ENCODE results near the gene COL26A1.
"Not testable (repeated sequence)": the region's sequence is repeated elsewhere in the genome, so short reads cannot be mapped to it uniquely, and the experiment has no call there.

Gene COL26A1

DNA sequence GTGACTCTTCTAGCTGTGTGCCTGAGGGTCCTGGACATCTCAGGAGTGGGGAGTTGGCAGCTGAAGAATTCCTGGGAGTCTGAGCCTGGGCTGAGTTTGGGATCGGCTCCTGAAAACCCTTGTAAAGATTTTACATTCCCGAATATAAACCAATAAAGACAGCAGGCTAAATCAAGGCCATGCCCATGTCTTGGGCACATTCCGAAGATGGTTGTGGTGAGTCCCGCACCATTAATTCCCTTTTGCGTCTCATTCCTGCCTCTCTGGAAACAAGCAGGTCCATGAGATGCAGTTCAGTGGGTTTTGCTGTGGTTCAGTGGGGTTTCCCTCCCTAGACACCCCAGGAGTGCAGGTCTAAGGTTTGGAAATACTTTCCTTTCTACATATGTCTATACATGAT is 90.9 kb downstream of the COL26A1 start:
- DNase-seq, result no peak

DNA sequence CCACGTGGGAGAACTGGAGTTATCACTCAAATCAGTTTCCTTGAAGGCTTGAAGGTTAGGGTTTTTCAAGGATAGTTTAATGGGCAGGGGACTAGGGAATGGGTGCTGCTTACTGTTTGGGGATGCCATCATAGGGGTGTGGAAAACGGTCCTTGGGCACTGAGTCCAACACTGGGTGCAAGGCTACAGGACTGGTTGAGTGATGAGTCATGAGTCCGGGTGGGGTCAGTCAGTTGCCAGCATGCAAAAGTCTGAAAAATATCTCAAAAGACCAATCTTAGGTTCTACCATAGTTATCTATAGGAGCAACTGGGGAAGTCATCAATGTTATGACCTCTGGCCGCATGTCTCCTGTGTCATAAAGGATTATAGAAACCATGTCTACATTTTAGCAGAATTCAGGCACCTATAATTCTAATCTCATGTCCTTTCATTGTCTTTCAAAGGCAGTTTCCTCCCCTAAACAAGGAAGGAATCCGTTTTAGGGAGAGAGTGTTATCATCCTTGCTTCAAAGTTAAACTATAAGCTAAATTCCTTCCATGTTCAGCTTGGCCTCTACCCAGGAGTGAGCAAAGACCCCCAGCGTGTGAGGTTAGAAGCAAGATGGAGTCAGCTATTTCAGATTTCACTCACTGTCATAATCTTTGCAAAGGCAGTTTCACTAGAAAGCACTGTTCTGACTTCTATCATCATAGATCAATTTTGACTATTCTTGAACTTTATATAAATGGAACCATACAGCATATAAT is 94.5 kb downstream of the COL26A1 start:
- no peak for DNase-seq

DNA sequence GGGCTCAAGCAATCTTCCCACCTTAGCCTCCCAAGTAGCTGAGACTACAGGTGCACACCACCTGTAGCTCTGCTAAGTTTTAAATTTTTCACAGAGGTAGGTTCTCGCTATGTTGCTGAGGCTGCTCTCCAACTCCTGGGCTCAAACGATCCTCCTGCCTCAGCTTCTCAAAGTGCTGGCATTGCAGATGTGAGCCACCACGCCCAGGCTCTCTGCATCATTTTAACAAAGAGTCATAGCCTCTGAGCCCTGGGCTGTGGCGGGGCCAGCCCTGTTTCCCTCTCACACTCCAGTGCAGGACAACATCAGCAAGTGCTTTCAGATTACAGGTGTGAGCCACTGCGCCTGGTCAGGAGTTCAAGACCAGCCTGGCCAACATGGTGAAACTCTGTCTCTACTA is 102.5 kb downstream of the COL26A1 start:
- no peak for DNase-seq

DNA sequence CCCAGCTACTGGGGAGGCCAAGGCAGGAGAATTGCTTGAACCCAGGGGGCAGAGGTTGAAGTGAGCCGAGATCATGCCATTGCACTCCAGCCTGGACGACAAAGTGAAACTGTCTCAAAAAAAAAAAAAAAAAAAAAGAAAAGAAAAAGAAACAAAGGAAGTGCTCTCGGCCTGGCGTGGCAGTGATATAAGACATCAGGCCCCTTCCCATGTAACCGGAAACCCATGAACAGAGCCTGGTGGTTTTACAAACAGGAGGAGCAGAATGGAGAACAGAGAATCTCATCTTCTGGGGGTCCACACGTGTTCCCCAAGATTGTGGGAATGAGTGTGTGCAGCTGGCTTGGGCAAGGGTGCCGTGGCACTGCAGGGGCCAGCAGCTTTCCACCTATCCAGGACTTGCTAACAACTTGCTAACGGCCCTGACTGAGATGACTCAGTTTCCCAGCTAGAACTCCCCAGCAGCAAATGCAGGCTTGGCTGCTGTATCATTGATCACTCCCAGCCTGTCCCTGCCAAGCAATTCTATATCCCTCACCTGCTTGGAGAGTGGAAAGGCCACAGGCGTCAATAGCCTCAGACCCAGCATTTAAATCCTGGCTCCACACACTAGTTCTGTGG is 103.0 kb downstream of the COL26A1 start:
- DNase-seq, result no peak

DNA sequence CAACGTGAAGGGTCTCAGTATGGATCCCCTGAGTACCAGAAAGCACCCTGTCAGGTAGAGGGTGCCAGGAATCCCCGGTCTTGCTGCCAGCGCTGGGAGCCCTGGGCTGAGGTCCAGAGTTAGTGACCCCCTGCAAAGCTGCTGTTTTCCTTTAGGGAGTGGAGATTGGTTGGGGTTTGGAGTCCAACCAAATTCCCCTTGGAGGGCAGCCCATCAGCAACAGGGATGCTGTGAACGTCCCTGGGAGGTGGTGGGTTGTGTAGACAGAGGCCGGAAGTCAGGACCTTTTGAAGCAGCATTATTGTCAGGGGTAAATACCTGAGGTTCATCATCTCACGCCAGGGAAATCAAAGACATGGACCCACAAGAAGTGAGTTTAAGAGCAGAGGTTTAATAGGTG is 104.2 kb downstream of the COL26A1 start:
- DNase-seq, result no peak

DNA sequence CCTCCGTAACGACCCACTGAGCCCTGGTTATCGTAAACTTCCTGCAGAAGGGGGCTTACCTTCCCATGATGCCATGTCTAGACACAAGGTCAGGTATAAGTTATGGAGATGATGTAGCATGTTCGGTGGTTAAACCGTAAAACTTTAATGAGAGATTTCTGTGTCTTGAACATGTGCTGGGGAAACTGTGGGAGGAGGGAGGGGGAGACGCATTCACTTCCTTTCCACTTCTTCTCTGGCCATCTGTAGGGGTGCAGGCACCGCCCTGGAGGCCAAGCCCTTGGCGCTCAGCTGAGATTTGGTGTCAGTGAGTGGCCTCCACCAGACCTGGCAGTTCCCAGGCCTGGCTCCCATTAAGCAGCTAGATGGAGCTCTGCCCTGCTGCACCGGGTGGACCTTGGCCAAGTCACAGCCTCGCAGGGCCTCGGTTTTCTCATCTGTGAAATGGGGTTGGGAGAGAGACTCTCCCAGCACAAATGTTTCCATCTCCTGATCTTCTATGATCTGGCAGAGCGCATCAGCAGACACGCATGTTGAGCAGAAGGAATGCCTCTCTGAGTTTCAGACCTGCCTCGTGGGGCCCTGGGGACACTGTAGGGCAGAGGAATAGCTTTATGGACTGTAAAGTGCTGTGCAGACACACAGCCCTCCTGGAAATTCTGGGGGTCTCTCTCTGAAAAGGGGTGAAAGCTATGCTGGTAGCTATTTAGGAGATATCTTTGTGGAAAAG is 106.0 kb downstream of the COL26A1 start:
- no peak for DNase-seq

DNA sequence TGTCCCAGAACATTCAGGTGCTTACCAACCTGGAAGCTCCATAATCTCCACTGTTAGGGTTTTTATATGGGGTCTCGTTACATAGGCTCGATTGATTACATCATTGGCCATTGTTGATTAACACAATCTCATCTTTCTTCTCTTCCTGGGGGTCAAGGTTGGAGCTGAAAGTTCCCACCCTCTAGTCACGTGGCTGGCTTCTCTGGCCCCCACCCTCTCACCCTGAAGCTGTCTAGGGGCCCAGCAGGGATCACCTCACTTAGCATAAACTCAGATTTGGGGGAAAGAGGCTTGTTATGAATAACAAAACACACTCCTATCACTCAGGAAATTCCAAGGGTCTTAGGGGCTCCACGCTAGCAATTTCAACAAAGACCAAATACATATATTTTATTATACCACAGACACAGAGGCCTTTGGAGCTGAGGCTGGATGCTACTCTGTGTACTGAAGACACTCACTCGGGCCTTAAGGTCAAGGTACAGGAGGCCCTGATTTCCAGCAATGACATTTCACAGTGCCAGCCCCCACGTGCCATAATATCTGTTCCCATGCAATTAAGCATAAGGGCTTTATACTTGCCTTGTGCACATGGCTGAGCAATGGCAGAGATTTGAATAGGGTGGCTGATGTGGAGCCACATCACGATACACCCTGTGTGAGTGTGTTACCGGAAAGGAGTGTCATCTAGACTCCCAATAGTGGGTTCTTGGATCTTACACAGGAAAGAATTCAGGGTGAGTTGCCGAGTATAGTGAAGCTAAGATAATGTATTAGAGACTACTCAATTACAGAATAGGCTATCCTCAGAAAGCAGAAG is 108.2 kb downstream of the COL26A1 start:
- no peak for DNase-seq

DNA sequence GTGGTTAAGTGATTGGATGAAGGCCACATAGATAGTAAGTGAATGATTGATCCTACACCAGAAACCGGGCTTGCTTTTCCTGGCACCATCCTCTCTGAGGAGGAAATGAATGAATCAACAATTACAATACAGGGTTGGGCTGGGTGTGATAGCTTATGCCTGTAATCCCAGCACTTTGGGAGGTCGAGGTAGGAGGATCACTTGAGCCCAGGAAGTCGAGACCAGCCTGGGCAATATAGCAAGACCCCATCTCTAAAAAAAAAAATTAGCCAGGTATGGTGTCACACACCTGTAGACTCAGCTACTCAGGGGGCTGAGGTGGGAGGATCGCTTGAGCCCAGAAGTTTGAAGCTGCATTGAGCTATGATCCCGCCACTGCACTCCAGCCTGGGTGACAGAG is 111.5 kb downstream of the COL26A1 start:
- no peak for DNase-seq

DNA sequence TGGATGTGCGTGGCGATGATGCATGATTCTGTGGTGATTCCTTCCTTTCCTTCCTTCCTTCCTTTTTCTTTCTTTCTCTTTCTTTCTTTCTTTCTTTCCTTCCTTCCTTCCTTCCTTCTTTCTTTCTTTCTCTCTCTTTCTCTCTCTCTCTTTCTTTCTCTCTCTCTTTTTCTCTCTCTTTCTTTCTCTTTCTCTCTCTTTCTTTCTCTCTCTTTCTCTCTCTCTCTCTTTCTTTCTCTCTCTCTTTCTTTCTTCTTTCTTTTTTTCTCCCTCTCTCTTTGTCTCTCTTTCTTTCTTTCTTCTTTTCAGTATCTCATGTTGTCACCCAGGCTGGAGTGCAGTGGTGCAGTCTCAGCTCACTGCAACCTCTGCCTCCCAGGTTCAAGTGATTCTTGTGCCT is 113.0 kb downstream of the COL26A1 start:
- not testable (repeated sequence) for DNase-seq

DNA sequence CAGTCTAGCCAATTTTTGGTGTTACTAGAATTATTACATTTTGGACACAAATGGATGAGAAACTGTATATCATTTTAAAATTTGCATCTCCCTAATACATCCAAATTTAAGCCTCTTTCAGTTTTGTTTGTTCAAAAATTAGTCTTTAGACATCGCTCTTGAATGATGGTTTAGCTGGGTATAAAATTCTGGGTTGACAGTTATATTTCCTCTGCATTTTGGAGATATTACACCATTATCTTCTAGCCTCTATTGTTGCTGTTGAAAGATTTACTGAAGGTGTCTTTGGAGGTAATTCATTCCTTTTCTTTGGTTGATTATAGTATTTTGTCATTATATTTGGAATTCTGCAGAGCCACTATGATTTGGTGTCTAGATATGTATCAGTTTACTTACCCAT is 116.5 kb downstream of the COL26A1 start:
- DNase-seq, result no peak

DNA sequence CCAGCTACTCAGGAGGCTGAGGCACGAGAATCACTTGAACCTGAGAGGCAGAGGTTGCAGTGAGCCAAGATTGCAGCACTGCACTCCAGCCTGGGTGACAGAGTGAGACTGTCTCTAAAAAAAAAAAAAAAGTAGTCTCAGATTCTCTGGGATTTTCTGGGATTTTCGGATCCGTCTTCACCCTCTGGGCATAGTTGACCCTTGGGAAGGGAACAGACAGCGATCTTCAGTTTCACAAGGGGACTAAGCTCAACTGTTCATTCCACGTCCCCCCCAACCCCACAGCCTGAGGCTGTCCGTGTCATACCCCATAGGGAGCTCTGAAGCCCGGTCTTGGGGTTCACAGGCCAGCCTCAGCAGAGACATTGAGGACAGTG is 123.4 kb downstream of the COL26A1 start:
- not testable (repeated sequence) for DNase-seq

DNA sequence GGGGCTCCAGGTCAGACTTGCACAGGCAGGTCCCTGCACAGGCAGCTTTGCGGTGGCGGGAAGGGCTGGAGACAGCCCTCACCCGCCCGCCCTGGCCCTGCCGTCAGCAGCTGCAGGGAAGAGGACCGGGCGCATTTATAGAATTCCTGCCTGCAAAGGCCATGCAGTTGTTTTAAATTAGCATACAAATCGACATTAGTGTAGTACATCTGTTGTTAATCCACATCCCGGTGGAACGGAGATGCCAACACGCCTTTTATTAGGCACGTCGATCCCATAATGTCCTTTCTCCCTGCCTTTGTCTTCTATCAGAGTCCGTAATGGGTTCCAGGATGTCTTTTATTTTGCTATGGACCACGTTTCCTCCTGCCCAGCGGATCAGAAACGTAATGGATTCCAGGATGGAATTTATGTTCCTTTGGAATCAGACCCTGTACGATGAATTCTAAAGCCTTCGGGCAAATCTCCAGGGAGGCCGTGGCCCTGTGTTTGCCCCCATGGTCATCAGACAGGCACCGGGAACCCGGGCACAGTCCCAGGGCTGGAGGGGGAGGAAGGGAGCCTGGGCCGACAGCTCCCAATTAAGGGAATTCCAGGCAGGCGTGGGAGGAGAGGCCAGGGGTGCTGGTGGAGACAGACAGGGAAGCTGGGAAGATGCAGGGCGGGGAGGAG is 123.9 kb downstream of the COL26A1 start:
- no peak for DNase-seq

DNA sequence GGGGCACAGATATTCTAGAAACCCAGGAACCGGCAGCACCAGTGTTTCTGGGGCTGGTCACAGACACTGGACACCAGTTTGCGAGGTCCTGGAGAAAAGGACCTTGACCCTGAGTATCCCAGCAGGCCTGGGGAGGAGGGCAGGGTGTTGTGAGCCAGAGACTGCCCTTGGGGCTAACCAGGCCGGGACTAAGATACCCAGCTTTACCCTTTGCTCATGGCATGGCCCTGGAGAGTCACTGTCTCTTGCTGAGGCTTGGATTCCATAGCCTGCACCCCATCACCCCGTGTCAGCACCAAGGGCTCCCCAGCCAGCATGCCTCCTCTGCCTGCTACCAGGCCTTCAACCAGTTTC is 124.4 kb downstream of the COL26A1 start:
- DNase-seq, result no peak

DNA sequence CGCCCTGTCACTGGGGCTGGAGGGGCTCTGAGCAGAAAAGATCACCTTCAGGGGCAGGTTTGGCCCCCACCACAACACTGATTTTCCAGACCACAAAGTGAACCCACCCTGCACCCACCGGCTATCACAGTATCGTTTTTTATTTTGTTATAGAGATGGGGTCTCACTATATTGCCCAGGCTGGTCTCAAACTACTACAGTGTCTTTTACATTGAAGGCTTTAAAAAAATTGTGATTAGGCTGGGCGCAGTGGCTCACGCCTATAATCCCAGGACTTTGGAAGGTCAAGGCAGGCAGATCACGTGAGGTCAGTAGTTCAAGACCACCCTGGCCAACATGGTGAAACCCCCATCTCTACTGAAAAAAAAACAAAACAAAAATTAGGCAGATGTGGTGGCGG is 125.1 kb downstream of the COL26A1 start:
- no peak for DNase-seq

DNA sequence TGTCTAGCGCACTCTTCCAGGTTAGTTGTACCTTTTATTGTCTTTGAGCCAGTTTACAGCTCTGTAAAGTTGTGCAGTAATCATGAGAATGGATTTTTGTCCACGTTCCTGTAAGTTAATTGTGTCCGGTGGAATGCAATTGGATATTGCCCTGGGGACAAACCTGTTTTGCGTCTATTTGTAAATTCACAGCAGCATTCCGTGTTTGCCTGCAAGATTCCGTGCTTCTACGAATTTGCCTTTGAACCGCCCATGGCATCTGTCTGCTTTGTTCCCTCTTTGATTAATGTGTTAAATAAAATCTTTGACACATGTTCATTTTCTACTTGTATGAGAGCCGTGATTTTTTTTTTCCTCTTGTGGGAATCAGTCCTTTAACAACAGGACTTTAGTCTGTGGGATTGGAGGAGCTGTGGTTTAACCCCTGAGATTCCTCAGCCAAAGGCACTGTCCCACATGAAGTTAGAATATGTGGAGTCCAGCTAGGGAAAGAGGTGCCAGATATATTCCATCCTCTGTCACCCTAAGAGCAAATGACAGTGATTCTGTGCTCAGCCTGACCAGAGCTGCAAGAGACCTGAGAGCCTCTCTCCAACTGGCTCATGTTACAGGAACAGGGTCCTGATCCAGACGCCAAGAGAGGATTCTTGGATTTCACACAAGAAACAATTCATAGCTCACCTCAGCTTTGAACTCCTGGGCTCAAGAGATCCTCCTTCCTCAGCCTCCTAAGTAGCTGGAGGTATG is 126.3 kb downstream of the COL26A1 start:
- no peak for DNase-seq

DNA sequence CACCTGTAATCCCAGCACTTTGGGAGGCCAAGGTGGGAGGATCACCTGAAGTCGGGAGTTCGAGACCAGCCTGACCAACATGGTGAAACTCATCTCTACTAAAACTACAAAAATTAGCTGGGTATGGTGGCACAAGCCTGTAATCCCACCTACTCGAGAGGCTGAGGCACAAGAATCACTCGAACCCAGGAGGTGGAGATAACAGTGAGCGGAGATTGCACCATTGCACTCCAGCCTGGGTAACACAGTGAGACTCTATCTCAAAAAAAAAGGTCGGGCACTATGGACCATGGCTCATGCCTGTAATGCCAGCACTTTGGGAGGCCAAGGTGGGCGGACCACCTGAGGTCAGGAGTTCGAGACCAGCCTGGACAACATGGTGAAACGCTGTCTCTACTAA is 127.8 kb downstream of the COL26A1 start:
- DNase-seq, result not testable (repeated sequence)

DNA sequence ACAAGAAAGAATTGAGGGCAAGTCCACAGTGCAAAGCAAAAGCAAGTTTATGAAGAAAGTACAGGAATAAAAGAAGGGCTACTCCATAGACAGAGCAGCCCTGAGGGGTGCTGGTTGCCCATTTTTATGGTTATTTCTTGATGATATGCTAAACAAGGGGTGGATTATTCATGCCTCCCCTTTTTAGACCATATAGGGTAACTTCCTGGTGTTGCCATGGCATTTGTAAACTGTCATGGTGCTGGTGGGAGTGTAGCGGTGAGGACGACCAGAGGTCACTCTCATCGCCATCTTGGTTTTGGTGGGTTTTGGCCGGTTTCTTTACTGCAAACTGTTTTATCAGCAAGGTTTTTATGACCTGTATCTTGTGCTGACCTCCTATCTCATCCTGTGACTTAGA is 128.8 kb downstream of the COL26A1 start:
- not testable (repeated sequence) for DNase-seq

DNA sequence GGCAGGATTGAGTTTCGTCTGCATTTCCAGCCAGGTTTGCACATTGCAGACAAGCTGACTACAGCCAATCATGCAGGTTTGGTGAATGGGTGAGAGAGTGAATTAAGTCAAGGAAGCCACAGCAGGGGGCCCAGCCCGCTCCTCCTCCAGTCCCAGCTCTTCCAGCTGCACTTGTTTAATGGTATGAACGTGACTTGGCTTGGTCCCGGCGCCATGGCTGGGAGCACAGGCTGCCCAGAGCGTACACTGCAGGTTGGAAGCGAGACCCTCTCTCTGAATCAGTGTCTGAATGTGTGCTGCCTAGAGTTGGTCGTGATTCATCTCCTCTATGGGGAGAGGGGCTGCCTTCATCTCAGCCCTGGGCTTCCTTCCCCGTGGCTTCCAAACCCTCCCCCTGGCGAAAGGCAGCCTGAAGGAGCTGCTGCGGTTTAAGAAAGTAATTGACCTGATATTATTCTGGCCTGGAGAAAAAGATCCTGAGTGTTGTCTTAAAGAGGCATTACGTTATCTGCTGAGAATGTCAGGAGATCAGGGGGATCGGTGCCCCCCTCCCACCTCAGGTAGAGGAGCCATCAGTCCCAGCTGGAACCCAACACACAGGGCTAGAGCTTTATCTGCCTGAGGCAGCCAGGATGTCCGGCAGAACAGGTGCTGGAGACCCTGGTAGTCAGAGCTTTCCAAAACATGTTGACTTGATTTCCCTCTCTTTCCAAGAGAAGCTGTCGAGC is 132.1 kb downstream of the COL26A1 start:
- no peak for DNase-seq

DNA sequence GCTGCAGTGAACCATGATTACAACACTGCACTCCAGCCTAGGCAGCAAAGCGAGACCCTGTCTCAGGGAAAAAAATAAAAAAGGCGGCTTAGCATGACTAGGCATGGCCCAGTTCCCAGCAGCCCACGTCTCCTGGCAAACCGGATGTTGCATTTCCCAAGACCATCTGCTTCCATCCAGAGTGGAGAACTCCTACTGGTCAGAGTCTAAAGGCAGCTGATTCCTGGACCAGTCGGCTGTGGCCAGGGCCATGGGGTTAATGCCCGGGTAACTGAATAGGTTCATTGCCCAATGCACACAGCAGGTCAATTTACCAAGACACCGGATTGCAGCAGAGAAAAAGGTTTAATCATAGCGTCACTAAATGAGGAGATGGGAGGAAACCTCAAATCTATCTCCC is 133.3 kb downstream of the COL26A1 start:
- DNase-seq, result no peak

DNA sequence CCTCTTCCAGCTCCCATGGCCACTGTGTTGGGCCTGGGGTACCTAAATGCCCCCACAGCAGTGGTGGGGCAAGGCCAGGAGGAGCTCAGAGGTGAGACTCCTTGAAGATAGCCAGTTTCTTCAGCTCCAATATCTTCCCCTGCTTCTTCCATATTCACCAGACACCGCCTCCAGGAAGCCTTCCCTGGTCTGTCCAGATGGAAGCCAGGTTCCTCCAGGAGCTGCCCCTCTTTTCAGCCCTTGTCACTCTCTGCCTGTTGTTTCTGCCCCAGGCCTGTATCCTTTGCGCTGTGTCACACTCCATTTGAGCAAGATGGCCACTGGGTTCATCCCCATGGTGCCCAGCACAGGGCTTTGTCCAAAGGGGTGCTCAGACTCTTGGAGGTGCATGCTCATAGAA is 138.7 kb downstream of the COL26A1 start:
- no peak for DNase-seq

DNA sequence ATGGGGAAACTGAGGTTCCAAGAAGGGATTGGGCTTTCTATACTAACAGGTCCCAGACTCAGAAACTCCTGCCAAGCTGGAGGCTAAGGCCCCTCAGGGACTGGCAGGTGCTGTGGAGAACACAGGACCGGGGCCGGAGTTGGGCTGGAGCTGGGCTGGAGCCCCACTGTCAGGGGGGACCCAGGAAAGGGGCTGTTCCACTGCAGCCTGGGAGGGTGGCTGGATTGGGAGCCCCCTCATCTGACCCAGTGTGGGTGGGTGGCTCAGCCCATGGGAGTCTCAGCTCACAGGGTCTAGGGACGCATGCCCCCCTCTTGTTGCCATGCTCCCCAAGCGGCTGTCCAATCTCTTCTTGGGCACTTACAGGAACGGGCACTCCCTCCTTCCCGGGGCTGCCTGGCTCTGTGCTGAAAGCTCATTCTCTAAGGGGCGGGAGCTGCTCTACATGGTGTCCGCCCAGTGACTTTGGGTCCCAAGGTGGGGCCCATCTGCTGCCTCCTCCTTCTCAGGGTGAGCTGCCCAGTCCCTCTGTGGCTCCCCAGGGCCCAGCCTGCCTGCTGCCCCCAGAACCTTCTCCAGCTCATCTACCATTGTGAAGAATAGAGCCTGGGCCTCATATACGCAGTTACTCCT is 139.9 kb downstream of the COL26A1 start:
- no peak for DNase-seq
